GM18505 (cell line): Measurements from ENCODE around the gene HOXD8.

Experiments used
- ATAC-seq: cut with Tn5 transposase; IDR thresholded peaks from one replicate; pipeline ENCODE4 v1.9.1; 2021; ENCODE audit not compliant: unreplicated experiment
- POLR2A ChIP-seq: IDR thresholded peaks from 4 replicates; pipeline ENCODE4 v1.6.1; 2011; ENCODE audit warnings: borderline replicate concordance; ENCODE audit not compliant: insufficient read depth, insufficient read length; ENCODE audit errors: extremely low read depth

Gene HOXD8

DNA sequence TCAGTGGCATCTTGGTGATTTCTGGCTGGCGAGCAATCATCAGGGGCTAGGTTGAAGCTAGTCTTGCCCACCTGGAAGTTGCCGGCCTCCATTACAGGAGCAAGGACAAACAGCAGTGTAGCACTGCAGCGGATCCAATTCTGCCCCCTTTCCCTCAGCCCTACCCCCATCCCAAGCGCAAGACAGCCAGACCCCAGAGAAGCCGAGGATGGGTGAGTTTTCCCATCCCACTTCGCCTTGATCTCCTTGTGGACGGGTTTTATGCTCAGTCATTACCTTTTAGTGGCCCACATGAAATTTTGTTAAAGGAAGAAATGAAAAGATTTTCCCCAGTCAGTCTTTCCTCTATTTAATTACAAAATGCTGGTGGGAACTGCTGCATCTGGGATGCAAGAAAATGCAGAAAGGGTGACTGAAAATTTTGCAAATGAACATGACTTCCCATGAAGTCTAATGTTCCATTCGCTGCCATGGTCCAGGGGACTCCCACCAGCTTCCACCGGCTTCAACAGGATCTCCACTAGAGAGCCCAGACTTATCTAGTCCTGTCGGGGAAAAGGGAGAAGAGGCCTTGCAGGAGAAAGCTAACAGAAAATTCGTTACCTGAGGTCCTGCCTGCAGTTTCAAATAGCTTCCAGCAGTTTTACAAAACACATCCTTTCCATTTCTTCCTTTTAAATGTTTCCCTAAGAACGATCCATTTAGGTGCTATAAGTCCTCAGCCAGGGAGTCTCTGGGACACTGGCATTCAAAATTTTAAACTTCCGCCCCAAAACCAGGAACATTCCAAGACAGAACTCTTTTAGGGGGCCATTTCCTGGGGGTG, 8.9 kb upstream of the HOXD8 start:
- no peak for TF ChIP-seq POLR2A
- no peak for ATAC-seq

DNA sequence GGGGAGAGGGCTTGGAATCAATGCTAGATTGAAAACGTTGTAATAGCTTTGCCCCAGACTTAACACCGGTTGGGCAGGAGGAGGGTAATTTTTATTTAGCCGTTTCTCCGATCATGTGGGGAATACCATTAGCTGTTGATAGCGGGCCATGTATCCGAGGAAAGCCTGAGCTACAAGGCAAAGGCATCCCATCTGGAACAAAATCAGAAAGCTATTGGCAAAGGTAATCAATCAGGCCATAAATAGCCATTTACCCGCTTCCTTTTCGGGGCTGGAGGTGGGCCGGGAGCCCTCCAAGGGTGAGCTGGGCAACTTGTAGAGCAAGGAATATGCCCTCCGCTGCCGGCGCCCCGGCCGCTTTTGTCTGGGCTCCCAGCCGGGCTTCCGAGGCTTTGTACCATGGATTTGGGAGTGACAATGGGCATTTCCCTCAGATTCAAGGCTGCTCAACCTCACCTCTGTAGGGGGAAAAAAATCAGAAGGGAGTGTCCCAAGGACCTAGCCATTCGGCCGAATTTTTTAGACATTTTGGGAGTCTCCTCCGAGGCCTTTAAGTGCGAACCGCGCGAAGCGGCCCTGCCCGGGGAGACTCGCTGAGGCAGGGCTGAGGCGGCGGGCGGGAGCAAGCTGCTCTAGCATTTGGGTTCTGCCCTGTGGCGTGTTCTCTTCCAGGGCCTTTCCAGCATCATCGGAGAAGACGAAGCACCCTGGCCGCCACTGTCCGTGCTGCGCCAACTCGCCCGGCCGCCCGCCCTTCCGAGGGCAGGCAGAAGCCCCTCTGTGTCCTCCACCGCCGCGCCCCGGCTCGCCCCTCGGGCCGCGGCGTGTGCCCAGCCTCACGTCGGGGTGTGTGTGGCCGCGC, 8.1 kb upstream of the HOXD8 start:
- TF ChIP-seq POLR2A: no peak
- no peak for ATAC-seq

DNA sequence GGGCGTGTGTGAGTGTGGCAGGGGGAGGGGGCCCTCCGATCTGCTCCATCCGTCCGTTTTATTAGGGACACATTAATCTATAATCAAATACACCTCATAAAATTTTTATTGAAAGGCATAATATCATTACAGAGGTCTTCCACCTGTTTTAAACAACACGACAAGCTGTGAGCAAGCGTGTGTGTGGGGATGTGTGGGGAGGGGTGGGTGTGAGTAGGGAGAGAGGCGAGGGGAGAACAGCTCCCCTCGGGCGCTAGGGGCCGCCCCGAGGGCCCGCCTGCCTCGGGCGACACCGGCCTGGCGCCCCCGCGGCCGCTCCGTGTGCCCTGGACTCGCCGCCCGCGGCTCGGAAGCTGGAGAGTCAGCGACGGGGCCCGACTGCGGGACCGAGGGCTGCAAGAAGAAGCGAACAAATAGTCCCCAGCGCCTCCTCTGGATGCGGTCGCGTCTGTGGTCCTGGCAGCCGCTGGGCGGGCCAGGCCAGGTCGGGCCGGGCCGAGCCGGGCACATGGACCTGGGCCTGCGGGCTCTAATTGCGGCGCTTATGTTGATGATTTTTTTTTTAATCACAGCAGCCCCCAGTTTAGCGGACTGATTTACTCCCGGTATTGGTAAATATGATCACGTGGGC, 7.3 kb upstream of the HOXD8 start:
- no peak for TF ChIP-seq POLR2A
- ATAC-seq: no peak

DNA sequence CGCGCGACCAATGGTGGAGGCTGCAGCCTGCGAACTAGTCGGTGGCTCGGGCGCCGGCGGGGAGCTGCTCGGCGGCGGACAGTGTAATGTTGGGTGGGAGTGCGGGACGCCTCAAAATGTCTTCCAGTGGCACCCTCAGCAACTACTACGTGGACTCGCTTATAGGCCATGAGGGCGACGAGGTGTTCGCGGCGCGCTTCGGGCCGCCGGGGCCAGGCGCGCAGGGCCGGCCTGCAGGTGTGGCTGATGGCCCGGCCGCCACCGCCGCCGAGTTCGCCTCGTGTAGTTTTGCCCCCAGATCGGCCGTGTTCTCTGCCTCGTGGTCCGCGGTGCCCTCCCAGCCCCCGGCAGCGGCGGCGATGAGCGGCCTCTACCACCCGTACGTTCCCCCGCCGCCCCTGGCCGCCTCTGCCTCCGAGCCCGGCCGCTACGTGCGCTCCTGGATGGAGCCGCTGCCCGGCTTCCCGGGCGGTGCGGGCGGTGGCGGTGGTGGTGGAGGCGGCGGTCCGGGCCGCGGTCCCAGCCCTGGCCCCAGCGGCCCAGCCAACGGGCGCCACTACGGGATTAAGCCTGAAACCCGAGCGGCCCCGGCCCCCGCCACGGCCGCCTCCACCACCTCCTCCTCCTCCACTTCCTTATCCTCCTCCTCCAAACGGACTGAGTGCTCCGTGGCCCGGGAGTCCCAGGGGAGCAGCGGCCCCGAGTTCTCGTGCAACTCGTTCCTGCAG, 6.7 kb upstream of the HOXD8 start, which contains the start of gene HOXD9:
TSS of gene HOXD9 (plus strand) at position 37 of the 728 bp plus-strand sequence. CDS start at position 87, 50 bp downstream.
- TF ChIP-seq POLR2A: no peak
- ATAC-seq: no peak

DNA sequence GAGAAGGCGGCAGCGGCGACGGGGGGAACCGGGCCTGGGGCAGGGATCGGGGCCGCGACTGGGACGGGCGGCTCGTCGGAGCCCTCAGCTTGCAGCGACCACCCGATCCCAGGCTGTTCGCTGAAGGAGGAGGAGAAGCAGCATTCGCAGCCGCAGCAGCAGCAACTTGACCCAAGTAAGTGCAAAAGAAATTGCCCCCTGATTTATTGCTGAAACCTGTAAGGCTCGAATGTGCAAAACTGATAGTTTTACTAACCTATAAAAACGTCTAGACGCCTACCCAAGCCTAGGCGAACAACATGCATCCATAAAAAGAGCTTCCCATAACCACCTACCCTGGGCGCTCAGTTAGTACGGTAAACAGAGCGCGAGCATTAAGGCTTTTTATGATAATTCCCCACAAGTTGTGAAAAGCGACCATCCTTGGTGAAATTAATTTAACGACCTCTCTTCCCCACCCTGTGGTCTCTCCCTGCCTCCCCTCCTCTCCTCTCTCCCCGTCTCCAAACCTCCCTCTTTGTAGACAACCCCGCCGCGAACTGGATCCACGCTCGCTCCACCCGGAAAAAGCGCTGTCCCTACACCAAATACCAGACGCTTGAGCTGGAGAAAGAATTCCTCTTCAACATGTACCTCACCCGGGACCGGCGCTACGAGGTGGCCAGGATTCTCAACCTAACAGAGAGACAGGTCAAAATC, 5.9 kb upstream of the HOXD8 start:
- TF ChIP-seq POLR2A: no peak
- no peak for ATAC-seq

DNA sequence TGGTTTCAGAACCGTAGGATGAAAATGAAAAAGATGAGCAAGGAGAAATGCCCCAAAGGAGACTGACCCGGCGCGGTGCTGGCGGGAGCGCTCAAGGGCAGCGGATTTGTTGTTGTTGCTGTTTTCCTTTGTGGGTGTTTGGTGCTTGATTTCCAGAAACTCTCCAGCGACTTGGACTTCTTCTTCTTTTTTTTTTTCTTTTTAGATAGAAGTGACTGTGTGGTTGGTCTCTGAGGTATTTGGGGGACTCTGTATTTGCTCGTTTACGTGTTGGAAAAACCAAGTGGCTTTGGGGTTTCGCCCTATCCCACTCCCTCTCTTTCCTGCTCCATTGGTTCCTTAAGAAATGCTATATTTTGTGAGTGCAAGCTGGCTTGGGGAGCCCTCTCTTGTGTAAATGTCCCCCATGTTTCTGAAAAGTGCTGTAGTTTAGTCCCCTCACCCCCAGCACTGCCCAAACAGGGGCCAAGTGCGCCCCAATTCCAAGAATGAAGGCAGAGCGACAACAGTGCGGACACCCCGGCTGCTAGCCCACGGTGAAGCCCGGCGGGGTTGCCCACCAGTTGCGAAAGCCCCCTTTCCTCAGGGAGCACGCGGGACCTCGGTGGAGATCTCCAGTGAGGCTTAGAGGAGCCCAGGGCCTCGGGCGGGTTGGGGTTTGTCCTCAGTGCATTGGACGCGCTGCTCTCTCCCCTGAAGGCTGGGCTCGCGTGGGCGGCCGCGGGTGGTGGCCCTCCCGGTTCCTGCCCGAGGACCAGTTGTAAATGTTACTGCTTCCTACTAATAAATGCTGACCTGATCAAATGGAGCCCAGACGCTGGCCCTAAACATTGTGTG, 5.2 kb upstream of the HOXD8 start:
- TF ChIP-seq POLR2A: no peak
- no peak for ATAC-seq

DNA sequence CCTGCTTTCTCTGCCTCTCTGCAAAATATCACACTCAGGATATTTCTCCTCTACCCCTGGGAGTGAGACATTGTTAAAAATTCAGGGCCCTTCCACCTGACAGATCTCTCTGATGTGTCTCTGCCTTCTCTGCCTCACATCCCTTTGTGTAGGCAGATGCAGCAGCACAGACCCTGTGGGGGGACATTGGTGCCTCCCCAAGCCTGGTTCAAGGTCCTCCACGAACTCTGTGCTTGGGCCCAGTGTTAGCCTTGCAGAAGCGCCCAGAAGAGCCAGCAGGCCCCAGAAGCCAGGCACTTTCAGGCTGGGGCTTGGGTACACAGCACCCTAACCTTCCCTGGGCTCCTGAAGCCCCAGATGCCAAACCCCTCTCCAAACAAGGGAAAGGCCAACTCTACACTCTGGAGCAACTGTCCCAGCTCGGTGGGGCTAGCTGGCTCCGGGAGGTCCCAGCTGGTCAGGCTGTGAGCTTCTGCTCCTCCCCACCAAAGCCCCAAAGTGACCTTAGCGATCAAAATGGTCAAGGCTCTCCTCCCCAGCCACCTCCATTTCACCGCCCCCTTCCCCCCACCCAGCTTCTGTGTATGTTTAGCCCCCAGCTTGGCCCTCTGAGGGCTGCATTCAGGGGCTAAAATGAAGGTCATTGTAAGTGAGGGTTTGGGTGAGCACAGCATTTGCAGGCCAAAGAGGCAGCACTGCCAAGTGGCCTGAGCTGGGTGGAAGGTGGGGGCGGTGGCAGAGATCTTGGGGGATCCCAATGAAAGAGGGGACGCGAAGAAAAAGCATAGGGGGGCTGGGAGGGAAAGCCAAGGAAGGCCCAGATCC, 4.3 kb upstream of the HOXD8 start:
- TF ChIP-seq POLR2A: no peak
- ATAC-seq: no peak

DNA sequence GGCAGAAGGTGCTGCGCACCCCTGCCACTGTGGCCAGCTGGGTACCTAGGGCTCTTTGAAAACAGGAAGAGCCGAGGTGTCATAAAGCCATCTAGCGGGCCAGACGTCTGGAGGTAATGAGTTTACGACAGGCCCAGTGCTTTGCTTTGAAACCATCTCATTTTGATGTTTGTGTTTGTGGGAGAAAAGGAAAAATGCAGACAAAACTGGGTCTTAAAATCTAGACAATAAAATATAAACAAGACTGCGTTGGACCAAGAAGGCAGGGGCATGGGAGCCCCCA, 3.8 kb upstream of the HOXD8 start:
- ATAC-seq: no peak

DNA sequence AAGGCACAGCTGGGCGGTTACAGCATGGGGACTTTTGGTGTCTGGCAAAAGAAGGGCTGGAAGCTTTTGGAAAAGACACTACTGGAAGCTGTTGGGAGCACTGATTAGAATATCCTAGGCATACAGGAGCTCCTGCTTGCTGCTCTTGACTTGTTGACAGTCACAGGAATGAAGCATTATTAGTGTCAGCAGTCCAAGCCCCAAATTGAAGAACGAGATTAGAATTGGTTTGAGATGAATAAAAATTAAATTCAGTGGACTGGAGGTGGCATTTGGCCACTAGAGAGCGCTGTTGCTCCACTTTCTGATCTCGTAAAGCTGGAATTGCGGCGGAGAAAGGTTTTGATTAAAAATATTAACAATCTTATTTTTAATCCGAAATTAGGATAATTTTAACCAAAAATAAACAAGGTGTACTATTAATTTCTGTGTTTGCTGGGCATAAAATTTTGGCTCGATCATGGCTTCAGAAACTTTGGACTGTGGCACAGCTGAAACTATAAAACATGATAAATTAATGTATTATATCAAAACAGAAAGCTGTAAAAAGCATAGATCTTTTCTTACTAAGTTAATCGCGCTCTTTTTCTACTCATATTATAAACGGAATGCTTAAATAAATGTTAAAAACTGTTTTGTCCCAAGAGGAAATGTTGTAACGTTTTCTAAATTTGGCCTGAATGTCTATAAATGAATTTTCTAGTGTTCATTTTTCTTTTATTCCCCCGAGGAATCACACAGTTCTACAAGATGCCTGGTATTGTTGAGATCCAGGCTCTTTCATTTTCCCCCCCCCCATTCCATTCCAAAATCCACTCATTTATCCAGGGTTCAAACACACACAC, 2.4 kb upstream of the HOXD8 start:
- TF ChIP-seq POLR2A: no peak
- ATAC-seq: no peak

More for the DNA sequence above, 3.8 kb upstream of the HOXD8 start:
- TF ChIP-seq POLR2A: no peak

DNA sequence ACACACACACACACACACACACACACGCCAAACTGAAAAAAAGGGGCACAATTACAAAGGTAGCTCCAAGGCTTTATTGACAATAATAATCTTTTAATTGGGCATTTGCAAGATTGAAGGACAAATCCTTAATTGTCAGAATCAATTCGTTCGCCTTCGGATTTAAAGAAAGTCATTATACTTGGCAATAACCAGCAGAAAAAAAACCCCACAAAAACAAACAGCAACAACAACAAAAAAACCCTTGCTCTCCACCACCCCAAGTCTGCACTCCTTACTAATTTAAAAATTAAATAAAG, 1.8 kb upstream of the HOXD8 start:
- TF ChIP-seq POLR2A: no peak
- no peak for ATAC-seq
